Activated CD8-positive, alpha-beta memory T cell treated with anti-CD3 and anti-CD28 coated beads for 24 hours (primary cell): Measurements from ENCODE around the gene UBA6.
A peak's percentile ranks its signal among the peaks of the same experiment; 100 is the strongest.
"Not testable (repeated sequence)": the region's sequence is repeated elsewhere in the genome, so short reads cannot be mapped to it uniquely, and the experiment has no call there.

ENCODE experiments used
- DNase-seq: peaks from one replicate; pipeline ENCODE4 v3.0.0-alpha.2; 2020

UBA6 gene

DNA sequence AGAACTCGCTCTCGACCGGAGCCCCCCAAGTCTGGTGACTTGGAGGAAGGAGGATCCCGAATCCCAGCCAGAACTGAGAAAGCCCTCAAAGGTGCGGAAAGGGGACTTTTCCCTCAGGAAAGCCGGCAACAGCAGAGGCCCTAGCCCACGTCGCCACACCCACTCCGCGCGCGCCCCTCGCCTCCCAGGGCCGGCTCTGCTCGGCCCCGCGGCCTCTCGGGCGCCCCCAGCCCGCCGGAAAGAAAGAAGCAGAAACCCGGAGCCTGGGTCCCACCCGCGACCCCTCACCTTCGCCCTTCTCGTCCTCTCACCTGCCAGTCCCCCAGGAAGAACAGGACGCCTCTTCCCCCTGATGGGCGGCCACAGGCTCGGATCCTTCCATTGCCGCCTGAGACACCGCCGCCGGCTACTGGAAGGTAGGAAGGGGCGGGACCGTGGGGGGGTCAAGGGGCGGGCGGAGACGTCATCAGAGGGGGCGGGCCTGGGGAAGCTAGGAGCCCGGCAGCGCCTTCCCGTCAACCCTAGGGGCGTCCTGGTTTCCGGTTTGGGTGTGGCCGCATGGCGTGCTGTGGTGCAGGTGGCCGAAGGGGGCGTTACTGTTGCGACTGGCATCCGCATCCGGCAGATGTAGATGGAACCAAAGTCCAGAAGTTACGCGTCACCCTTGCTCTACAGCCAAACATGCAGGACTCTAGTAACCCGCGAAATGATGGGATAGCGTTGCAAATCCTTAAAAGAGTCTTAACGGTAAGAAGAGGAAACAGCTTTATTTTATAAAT, at the start of gene UBA6:
UBA6 (minus strand) TSS at position 418 of the 779 bp plus-strand sequence; CDS start at position 382, 36 bp downstream.
- DNase-seq: peak; percentile 96

DNA sequence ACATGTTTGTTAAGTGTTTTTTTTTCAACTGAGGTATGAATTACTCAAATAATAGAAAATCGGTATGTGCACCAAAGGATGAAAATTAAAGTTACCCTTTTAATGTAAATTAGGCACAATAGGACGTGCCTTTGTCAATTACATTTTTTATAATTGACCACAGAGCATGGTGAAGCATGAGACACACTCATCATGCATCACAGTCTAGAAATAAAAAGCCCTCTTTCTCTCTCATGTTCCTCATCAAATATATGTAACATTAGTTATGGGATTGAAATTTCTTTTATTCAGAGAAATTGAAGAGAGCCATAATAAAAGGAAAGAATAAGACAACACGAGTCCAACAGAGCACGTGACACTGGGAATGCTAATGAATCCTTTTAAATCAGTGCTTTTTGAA, 49.7 kb upstream of the UBA6 start:
- no peak for DNase-seq

DNA sequence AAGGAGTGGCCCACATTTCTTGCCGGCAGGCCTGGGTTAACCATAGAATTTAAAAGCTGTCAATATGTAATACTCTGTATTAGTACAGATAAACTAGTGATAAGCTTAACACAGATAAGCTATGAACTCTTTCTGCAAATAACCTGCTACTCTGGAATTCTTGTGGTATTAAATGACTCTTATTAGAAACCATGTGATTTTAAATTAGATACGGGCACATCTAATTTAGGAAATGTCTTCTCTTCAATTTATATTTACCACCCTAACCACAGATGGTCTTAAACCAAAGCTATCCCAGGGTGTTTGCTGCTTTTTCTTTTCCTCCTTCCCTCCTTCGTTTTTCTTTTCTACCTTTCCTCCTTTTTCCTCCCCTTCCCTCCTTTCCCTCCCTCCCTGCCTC, 48.3 kb upstream of the UBA6 start:
- DNase-seq: no peak

DNA sequence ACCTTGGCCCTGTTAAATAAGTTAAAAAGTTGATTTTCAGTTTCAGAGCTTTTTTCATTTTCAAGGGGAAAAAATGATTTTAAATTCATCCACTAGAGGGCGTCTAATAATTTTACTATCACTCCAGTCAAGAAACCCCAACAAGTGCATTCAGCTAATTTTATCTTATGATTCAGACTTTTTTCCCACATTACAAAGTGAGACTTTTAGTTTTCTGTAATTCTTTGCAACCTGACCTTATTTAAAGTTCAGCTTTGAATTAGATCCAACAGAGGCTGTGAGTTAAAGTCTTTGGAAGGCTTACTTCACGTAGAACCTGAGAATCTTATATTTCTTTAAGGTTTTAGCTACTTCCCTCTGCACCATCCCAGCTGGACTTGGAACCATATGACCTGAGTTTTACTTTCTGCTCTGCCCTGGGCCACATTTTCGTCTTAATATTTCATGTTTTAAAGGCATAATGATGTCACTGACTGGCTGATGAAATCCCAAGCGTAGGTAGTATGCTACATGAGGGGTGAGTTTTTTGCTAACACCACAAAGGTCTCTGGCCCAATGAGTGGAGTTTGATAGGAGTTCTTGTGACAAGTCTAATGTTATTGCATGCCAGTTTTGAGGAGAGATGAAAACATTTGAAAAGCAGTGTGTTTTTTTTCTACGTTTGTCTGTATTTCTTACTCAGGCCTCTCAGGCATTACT, 46.0 kb upstream of the UBA6 start:
- DNase-seq: no peak

DNA sequence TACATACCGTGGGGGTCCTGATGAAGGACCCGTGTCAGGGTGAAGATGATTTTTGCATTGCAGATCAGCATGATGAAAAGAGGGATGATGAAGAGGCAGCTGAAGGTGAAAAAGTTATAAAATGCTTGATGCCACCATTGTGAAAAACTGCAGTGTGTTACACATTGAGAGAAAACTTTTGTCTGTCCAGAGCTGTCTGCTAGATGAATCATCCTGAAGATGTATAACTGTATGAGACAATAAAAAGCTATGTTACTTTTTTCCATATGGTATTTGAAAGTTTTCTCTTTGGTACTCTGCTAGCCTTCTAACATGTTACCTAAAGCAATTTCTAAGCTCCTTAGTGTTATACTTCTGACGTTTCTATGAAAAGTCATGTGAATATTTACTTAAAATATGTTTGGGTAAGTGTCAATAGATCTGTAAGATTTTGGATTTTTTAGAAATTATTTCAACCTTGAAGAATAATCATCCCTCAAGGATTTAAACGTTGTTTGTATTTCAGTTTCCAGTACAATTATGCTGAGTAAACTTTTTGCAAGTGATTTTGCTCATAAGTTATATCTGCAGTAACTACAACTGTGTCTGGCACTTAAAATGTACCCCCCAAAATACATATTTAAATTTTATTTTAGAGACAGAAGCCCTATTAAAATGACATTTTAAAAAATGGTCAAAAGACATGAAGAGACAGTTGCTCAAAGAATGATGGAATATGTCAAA, 43.8 kb upstream of the UBA6 start:
- no peak for DNase-seq

DNA sequence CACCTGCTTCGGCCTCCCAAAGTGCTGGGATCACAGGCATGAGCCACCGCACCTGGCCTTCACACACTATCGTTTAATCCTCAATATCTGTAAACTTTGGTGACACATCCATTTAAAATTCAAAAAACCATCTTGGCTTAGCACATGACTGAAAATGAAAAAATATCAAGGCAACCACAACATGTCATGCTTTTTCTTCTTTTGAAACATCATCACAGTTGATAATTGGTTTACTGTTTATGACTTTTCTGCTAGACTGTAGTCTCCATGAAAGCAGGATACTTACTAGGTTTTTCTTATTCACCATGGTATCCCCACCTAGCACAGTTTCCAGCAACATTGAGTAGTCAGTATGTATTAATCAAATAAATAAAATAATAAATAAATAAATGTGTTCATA, 42.2 kb upstream of the UBA6 start:
- no peak for DNase-seq

DNA sequence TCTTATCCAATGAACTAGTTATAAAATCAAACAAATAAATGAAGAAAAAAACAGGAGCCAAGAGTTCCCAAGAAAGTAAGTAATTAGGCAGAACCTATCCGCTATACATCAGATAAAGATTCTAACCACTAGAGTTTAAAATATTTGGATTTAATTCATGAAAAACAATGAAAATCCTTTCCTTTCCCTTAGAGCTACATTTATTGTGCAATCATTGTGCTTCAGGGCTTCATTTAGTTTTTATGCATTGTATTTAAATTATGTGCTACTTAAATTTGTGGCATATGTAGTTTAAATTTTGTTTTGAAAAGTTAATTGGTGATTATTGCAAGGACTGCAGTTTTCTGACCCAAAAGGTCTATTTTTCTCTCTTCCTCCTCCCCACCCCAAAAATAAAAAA, 35.3 kb upstream of the UBA6 start:
- DNase-seq: no peak

DNA sequence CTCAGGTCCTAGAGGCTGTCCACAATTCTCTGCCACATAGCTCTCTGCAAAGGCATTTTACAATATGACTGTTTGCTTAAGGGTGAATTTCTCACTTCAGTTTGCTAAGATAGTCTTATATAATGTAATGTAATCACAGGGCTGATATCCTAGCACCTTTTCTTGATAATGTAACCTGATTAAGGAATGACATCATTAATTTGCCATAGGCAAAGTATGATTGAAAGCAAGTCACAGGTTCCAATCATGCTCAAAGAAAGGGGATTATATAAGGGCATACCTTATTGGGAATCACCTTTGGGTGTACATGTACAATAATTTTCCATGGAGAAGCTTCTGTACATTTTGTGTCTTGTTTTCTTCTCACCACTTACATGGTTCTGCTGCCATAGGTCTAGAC, 34.4 kb upstream of the UBA6 start:
- DNase-seq: no peak

DNA sequence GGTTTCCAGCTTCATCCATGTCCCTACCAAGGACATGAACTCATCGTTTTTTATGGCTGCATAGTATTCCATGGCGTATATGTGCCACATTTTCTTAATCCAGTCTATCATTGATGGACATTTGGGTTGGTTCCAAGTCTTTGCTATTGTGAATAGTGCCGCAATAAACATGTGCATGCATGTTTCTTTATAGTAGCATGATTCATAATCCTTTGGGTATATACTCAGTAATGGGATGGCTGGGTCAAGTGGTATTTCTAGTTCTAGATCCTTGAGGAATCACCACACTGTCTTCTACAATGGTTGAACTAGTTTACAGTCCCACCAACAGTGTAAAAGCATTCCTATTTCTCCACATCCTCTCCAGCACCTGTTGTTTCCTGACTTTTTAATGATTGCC, 29.6 kb upstream of the UBA6 start:
- not testable (repeated sequence) for DNase-seq

DNA sequence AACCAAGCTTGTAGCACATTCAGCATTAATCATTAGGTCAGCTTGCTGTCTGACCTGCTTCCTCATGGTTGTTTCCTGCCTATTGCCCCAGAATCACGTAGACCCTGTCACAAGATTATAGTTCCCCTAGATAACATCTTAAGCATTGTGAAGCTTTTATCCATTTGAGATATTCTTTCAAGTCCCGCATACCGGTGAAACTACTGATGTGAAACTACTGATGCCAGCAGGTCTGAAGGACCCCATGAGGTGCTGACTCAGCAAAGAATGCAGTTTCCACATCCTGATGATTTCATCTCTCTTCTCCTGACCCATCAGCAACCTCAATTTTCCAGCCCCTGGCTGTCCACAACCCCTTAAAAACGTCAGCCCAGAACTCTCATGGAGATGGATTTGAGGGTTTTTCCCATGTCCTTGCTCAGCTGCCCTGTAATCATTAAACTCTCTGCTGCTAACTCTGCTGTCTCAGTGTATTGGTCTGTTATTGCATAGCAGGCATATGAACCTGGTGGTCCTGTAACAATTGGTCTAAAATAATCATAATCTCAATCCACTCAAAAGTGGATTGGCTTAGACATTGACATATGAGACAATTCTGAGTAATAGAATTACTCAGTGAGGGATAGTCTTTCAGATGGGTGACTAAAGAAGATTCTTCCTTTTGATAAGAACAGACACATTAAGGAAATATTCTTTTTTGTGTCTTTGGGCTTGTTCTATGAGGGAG, 26.3 kb upstream of the UBA6 start:
- DNase-seq: no peak

DNA sequence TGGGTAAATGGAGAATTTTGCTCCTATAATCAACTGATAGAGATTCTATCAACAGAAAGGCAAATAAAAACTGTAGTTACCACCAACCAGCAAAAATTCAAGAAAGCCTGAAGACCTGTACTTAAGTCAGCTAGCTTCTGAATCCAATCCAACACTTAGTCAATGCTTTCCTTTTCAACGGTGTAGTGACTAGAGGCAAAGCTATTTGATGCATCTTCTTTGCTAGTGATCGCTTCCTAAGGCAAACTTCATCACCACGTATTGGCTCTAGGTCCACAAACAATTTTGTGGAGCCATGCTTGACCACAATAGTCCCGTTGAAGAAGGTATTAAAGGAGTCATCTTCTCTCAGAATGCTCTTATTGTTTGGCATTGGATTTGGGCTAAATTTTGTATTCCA, 25.0 kb upstream of the UBA6 start:
- DNase-seq: no peak

DNA sequence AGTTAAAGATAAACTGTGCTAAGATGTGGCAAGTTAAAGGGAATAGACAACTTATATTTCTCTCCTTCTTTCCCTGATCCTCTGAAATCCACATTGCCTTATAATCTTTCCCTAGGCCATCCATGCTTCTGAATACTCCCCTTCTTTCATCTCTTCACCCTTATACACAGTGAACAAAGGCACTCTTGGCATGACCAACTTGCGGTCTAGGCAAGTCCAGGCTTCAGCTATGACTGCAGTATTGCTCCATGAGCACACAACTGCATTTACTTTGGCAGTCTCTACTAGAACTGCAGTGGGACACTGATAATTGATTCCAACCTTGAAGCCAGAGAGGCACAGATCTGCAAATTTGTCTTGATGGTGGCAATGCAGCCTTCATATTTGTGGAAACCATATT, 24.2 kb upstream of the UBA6 start:
- DNase-seq: no peak

DNA sequence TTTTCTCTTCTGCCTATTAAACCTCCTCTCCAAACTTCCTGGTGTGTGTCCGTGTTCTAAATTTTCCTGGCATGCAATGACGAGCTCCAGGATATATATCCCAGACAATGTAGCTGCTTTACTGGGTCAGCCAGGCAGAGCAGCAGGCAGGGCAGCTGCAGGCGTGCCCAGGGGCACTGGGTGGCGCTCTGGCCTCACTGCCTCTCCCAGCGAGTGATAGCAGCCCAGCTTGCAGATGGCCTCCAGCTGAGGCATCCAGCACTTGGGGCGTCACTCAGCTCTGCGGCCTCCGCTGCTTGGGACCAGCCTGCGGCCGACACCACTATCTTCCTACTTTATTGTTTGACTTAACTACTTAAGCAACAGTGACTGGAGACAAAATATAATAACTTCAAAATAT, 23.0 kb upstream of the UBA6 start:
- no peak for DNase-seq

DNA sequence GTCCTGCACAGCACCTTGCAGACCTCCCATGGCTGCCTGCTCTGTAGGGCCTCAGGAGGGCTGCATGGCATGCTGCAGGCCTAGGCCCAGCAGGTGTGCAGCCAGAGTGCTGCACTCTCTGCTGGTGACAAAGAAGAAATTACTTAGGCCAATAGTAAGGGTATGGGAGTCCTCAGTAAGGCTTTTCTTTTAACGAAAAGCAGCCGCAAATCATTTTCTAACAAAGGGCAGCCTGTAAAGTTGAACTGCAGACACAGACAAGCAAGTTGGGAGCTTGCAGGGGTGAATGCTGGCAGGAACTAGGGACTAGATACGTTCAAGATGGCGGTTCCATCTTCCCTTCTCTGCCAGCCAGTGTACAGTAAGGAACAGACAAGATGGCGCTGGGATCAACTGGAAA, 22.4 kb upstream of the UBA6 start:
- no peak for DNase-seq

DNA sequence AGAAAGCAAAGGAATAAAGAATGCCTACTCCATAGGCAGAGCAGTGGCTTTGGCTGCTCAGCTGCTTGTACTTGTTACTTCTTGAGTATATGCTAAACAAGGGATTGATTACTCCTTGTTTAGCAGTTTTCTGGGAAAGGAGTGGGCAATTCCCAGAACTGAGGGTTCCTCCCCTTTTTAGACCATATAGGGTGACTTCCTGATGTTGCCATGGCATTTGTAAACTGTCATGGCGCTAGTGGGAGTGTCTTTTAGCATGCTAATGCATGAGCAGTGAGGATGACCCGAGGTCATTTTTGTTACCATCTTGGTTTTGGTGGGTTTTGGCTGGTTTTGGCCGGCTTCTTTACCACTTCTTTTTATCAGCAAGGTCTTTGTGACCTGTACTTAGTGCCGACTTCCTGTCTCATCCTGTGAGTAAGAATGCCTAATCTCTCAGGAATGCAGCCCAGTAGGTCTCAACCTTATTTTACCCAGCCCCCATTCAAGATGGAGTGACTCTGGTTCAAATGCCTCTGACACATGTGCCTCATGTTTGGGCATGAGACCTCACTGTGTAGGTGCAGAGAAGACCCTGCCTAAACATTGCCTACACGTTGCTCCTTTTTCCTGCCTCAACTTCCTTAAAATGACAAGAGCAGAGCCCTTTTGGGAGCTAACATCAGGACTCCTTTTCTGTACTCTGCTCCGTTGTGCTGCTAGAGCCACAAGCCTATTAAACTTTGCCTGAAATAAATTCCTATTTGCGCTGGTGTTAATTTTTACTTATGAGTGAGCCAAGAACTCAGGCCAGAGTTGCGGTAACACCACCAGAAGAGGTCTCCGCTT, 21.0 kb upstream of the UBA6 start:
- DNase-seq: no peak

DNA sequence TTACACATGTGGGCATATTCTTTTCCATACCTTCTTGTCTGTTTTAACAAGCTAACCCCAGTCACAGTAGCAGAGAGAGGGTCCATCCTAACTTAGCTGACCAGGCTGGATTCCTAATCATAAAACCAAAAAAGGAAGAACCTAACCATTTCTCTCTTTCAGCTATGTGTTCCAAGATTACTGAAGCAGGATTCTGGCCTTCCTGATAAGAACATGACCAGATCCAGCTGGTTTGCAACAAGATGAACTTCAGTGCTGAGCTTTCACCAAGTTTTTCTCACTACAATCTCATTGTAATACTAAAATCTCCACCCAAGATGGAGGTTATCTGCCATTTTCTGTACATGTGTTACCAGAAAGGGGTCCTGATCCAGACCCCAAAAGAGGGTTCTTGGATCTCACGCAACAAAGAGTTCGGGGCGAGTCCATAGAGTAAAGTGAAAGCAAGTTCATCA, 20.4 kb upstream of the UBA6 start:
- no peak for DNase-seq

DNA sequence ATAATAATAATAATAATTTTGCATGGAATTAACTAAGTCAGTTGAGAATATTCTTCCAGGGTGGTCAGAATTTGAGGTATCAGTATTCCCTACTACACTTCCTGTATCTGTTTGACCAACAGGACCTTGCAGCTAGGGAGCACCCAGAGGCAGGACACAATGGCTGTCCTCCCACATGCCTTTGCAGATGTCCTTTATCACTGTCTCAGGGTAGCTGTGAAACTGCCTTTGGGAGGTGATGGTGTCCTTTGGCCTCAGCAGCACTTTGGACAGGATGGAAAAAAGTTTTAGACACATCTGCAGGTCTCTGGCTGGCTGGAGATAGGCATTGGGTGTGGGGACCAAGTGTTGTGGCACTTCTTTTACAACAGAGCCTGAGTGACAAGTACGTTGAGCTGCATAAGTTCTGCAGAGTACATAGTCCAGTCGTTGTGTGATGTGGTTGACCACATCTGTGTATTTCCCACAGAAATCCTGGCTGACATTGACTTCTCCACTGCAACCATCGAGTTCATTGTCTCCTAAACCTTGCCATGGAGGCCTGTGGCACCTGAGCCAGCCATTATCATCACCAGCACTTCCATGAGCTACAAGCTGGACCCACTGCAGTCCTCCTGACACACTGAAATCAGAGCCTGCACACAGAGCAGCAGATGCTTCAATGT, 19.1 kb upstream of the UBA6 start:
- DNase-seq: no peak

DNA sequence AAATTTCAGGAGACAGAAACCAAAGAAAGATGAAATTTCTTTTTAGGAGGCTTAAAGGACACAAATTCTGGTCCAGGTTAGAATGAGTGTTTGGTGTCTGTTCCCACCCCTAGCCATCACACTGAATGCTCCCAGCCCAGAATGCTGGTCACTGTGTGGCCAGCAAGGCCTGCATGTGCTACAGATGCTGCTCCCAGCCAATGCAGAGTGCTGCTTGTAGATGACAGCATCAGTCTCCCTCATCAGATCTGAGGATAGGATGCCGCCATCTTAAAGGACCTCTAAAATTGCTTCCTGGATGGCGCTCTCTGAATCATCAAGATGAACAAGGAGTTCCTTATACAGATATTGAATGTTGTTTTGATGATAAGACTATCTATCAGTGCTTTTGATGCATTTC, 17.9 kb upstream of the UBA6 start:
- DNase-seq: no peak

DNA sequence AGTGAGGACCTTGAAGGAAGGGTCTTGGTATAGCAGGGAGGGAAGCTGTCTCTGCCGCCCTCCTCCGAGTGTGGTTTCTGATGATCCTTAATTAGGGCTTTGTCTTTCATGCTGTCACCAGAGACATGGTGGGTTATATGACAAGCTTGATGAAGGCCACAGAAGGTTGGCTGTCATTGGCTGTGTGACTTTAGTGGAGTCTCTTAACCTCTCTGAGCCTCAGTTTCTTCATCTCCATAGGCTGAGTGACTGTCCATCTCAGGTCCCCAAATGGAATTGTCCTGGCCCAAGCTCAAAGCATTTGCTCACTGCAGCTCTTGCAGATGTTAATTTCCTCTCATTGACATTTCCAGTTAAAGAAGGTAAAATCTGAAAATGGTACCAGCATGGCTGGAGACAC, 16.6 kb upstream of the UBA6 start:
- DNase-seq: no peak

DNA sequence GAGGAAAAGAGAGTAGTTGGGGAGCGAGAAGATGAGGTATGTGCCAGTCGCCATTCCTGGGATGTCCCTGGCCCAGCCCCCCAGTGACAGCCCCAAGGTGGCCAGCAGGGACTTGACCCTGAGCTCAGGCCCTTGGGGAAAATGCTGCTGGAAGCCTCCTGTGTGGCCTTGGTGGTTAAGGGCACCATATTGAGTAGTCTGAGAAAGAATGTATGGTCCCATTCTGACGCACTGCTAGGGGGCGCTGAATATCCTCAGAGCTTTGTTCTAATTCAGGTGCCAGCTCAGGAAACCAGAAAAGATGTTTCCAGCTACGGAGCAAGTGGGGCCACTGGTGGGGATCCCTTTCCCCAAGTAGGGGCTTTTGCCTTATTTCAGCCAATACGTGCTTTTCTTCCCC, 14.0 kb upstream of the UBA6 start:
- DNase-seq: no peak

DNA sequence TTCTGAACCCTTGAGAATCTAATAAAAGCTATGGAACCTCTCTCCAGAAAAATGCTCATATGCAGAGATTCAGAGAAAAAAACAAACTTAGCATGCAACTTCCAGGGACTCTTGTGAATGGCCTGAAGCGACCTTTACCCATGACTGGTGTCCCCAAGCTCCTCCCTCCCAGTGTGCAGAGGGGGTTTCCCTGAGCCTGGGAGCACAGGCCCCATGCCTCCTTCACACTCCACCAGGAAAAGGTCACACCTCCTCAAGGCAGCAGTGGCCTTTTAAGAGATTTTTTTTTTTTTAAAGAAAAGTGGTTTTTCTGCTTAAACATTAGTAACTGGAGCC, 13.3 kb upstream of the UBA6 start:
- DNase-seq: no peak
